Fibroblast of peridontal ligament (primary cell): ENCODE measurements around the gene TBC1D19.
"Not testable (repeated sequence)": the region's sequence is repeated elsewhere in the genome, so short reads cannot be mapped to it uniquely, and the experiment has no call there.

Experiments used
- DNase-seq: peaks from one replicate; pipeline ENCODE4 v3.0.0-alpha.2; 2010; ENCODE audit errors: extremely low read depth

Gene TBC1D19

DNA sequence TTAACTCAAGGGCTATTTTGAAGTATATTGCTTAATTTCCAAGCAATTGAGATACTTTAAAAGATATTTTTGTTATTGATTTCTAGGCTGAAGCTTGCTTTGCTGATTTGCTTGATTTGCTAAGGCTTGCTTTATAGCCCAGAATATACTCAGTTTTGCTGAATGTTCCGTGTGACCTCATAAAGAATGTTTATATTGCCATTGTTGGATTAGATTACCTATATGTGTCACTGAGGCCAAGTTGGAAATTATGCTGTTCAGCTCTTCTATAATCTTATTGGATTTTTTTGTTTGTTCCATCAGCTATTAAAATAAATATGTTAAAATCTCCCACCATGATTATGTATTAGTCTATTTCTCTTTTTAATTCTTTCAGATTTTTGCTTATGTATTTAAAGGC is 13.0 kb downstream of the TBC1D19 start:
- no peak for DNase-seq

DNA sequence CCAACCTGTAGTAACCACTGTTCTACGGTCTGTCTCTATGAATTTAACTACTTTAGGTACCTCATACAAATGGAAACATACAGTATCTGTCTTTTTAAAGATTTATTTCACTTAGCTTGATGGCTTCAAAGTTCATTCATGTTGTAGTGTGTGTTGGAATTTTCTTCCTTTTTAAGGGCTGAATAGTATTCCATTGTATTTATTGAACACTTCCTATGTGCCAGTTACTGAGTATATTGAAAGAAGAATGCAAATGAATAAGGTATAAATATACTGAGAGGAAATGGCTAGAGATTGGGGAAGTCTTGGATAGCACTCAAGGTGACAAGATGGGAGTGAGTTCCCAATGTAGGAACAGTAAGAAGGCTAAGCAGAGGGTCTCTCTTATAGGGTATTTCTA is 17.3 kb downstream of the TBC1D19 start:
- DNase-seq = no peak

DNA sequence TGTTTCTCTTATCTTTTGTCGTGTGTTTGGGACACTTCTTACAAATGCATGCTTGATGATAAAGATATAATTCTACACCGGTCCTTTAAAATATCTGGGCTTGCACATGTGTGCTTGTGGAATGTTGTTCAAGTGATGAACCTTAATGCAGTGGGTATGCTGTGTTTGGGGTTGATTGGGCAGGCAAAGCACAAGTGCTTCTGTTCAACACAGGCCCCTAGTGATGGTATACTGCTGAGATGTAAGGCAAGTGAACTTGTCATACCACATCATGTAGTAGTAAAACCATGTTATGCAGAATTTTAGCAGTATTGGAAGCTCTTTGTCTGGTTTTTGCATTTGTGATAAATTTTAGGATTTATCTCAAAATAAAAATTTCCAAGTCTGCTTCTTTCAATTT is 23.9 kb downstream of the TBC1D19 start:
- DNase-seq = no peak

DNA sequence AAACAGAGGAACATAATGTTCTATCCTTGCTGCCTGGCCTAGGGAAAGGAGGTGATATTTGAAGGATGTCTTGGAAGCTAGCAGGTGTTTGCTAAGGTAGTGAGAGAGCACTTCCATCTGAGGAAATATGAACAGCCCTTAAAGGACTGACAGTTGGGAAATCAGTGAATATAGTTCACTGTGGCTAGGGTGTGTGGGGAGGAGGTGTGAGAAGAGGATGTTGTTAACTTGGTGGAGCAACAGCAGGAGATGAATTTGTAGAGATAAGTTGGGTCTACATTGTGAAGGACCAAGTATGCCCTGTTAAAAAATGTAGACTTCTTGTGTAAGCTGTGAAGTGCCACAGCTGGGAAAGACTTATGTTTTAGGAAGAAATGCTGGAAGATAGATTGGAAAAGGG is 25.5 kb downstream of the TBC1D19 start:
- DNase-seq = no peak

DNA sequence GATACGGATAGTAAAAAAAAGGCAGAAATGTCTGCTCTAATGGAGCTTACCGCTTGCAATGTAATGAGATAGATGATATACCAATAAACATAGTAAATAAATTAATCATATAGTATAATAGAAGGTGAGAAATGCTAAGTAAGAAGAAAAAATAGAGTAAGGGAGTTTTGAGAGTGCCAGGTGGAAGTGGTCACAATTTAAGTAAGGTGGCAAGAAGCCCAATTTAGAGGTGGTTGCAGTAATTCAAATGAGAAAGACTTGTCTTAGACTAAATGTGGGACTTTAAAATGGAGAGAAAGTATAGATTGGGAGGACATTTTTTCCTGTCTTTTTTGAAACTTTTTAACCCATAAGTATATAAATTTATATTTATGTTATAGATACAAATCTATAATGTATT is 26.0 kb downstream of the TBC1D19 start:
- no peak for DNase-seq

DNA sequence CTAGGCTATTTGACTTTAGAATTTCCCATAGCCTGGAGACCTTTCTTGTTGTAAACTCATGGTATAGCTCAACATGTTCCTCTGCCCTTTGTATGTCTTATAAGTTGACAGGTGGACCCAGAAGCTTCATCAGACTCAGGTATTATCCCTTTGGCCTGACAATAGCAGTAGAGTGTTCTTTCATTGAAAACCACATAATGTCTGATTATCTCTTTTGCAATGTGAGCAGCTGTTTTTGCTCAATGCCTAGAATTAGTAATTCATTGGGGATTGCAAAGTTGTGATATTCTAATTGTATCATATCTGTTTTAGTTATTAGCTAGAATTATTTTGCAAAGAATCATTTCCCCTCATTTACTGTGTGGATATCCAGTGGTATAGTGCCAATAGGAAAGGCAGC is 27.5 kb downstream of the TBC1D19 start:
- DNase-seq = no peak

DNA sequence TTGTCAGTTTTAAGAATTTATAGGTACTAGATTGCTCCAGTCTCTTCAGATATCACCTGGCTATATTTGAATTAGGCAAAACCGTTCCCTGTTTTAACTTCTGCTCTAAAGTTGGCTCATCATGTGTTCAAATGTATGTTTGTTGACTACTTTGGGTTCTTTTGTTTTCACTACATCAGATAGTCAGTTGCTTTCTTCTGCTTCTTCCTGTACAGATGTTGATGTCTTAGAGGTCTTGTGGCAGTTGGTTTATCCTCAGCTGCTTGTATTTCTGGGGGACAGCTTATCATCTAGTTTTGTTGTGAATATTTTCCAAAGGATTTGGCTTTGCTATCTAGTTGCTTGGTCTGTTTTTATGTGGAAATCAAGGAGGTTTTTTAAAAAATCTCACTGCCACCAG is 28.0 kb downstream of the TBC1D19 start:
- DNase-seq = no peak

DNA sequence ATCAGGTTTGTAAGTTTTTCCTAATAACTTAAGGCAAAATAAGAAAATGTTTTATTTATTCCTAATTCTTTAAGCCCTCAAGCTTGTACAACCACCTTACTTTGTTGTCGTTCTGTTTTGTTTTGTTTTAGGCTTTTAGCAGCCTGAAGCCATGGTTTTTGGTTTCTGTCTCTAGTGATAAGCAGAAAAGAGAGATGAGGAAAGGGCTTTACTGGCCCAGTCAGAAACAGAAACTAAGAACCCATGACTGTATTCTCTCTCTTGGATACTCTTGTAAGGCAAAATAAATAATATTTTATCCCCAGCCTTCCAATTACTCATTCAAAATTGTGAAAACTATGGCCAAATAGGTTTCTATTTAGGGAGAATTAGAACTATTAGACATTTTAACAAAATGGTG is 29.4 kb downstream of the TBC1D19 start:
- DNase-seq = peak; percentile 46

DNA sequence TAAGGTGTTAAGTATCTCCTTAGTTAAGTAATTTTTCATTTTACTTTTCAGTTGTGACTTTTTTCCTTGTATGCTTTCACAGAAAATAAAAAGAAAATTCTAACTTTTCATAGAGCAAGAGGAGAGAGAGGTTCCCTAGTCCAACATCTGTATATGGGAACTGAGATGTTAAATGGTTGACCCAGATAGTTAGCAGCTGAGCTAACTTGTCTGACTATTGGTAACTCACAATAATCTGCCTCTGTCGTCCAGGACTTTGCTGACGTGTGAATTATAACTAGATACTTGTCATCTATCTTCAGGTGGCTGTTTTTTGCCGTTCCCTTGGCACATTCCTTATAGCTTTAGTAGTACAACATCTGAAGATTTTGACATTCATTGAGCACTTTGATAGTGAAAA is 29.9 kb downstream of the TBC1D19 start:
- no peak for DNase-seq

DNA sequence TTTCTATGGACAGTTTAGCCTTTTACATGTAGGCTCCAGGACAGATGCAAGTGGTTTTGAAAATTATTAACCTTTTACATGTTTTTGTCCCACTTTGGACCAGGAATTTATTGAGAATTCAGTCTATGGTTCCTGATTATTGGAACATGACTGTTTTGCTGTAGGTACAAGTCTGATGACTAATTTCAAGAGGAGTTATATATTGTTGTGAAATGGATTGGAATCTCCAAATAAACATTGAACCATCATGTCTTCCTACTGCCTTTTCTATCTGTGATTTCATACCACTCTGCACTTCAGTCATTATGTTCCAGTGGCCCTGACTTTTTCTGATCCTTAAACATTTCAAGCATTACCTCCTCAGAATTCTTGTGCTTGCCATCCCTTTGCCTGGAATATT is 35.9 kb downstream of the TBC1D19 start:
- peak; percentile 65 for DNase-seq

DNA sequence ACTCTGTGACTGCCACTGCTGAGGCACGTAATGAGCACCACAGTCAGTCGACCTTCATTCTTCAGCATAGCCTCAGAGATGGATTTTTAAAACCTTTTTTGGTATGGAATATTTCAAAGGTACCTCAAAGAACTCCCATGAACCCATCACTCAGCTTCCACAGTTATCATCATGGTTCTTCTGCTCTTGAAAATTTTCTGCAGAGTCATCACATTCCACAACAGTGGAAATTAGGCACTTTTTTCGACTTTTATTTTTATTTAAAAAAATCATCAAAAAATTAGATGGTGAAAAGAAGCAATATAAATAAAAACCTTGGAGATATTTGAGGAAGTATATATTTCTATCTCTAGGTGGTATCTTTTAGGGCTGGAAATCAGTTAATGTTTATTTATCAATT is 37.5 kb downstream of the TBC1D19 start:
- no peak for DNase-seq

DNA sequence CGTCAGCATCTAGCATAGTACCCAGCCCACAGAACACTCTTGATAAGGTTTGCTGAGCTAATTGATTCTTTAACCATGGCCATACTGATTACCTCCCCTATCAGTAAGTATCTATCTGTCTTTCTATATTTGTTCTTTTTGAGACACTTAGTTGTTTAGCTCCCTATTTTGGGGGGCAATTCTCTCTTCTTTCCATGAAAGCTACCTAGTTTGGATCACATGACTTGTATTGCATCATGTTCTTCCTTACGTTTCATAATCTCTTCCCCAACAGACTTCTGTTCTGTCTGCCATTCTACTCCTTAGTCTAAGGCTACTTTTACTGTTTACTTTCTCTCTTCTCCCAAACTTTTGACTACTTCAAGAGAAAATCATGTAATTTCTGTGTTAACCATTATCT is 39.0 kb downstream of the TBC1D19 start:
- no peak for DNase-seq

DNA sequence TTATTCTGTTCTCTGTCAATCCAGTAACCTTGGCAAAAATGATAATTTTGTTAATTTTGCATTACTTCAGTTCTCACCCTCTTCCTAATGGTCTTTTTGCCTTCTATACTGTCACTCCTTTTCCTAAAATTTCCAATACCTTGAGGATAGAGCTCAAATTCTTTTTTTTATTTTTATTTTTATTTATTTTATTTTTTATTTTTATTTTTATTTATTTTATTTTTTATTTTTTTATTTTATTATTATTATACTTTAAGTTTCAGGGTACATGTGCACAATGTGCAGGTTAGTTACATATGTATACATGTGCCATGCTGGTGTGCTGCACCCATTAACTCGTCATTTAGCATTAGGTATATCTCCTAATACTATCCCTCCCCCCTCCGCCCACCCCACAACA is 42.8 kb downstream of the TBC1D19 start:
- not testable (repeated sequence) for DNase-seq

DNA sequence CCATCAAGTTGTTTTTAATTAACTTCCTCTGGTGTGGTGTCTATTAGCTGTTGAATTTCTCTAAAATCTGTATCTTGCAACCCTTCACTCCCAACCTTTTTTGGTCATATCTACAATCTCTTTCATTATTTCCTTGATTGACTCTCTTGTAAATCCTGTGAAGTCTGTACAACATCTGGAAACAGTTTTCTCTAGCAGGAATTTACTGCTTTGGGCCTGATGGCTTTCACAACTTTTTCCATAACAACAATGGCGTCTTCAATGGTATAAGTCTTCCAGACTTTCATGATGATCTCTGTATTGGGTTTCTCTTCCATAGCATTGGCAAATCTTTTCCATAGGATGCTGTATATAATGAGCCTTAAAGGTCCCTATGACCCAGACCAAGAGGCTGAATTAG is 49.0 kb downstream of the TBC1D19 start:
- DNase-seq = peak; percentile 54

DNA sequence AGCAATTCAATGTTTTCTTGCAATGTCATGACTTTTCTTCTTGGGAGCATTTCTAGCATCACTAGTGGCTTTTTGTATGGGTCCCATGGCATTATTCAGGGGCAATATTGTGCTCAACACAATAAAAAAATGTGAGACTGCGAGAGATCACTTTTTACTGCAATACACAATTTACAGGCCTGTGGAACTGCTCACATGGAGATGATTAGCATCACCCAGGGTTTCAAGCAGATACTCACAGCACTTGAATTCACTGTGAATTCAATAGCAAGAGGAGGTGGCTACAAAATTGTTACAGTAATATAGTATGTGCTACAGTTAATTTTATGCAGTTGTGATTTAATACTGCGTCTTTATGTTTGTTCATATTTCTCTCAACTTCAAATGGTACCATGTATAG is 50.4 kb downstream of the TBC1D19 start:
- DNase-seq = no peak

DNA sequence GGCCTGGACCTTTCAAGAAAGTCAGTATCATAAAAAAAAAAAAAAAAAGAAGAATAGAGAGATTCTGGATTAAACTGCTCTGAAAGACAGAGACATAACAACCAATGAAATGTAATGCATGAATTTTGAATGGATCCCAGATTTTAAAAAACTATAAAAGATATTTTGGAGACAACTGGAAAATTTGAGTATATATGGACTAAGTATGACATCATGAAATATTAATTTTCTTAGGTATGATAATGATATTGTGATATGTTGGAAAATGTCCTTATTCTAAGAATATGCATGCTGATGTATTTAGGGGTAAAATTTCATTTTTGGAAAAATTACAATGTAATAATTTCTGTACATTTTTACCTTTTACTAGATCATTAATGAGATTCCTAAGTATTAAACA is 52.6 kb downstream of the TBC1D19 start:
- DNase-seq = no peak

DNA sequence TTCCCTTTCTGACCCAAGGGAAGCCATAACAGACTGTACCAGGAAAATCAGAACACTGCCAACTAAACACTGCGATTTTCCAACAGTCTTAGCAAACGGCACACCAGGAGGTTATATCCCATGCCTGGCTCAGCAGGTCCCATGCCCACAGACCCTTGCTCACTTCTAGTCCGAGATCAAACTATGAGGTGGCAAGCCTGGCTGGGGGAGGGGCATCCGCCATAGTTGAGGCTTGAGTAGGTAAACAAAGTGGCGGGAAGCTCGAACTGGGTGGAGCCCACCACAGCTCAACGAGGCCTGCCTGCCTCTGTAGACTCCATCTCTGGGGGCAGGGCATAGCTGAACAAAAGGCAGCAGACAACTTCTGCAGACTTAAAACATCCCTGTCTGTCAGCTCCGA is 56.8 kb downstream of the TBC1D19 start:
- not testable (repeated sequence) for DNase-seq

DNA sequence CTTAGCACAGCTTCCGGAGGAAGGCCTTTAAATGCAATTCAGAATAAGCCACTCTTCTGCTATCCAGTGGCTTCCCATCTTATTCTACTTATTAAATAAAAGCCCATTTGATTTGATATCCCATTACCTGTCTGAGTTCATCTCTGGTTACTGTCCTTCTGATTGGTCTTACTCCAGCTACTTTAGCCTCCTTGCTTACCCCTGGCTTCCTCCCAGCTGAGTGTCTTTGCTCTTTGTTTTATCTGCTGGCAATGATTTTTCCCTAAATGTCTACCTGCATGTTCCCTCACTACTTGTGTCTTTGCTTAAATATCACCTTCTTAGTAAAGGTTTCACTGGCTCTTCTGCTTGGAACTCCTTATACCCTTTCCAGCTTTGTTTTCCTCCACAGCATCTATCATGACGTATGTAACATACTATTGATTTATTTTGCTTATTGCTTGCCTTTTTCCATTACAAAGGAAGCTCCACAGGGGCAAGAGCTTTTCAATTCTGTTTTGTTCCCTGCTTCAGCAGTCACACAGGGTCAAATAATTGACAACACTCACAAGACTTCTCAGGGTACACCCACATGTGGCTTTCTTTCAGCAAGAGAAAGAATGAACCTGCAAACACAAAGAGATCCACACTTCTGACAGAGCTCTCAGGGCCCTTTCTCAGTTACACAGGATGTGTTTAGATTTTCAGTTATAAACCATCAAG is 63.8 kb downstream of the TBC1D19 start:
- DNase-seq = no peak

DNA sequence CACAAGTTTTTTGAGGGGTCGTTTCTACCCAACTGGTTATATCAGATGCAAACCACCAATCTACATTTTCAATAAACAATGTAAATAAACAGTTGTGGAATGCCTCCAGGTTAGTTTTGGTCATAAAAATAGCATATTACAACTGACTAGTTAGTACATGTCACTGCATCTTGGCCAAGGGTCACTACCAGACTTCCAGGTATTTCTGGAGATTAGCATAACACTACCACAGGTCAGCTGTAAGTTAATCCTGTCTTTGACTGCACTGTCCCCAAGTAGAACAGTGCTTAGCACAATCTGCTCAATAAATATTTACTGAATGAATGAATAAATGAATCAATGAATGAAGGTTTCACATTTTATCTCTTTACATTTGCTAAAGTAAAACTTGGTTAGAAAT is 64.4 kb downstream of the TBC1D19 start:
- no peak for DNase-seq

DNA sequence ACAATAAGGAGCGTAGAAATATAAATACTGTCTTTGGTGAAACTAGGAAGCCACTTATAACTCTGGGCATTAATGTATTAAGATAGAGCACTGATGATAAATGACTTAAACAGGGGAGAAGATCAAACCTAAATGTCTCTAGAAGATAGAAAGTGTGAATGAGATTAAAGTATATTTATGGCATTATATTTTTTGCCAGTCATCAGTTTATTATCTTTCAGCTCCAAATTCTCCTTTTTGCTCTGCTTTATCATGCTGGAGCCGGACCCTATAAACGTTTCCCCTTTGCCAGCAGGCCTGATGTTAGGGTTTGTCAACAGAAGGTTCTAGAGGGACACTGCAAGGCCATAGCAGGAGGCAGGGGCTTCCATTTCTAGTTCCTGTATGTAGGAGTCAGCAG is 76.4 kb downstream of the TBC1D19 start:
- no peak for DNase-seq

DNA sequence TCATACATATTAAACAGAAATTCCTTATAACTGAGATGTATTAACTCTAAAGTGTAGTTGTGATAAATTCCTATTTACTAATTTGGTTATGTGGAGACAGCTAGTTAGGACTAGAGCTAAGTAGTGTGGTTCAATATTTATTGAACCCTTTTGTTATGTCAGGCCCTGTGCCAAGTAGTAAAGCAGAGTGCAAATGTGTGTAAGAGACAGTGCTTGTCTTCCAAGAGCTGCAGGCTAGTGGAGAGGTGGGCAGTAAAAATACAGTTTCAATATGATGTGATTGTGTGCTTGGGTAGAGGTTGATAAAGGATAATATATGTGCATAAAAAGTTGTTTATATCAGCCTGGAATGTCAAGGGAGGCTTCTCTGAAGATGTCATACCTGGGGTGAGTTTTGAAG is 80.0 kb downstream of the TBC1D19 start:
- DNase-seq = no peak

DNA sequence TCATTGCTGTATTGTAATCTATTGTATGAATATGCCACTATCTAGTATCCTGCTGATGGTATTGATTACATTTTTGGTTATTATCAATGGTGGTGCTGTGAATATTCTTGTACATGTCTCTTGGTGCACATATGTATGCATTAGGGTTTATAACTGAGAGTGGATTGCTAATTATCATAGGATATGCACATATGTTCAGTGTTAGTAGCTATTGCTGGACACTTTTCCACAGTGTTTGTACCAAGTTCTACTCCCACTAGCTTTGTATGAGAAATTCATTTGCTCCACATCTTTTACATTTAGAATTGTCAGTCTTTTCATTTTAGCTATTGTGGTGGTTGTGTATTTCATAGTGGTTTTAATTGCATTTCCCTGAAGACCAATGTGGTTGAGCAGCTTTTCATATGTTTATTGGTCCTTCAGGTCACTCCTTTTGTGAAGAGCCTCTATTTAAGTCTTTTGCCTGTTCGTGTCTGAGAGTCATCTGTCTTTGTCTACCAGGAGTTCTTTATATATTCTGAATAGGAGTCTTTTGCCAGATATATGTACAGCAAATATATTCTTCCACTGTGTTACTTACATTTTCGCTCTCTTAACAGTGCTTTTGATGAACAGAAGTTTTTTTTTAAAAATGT is 87.1 kb downstream of the TBC1D19 start:
- peak; percentile 15 for DNase-seq

DNA sequence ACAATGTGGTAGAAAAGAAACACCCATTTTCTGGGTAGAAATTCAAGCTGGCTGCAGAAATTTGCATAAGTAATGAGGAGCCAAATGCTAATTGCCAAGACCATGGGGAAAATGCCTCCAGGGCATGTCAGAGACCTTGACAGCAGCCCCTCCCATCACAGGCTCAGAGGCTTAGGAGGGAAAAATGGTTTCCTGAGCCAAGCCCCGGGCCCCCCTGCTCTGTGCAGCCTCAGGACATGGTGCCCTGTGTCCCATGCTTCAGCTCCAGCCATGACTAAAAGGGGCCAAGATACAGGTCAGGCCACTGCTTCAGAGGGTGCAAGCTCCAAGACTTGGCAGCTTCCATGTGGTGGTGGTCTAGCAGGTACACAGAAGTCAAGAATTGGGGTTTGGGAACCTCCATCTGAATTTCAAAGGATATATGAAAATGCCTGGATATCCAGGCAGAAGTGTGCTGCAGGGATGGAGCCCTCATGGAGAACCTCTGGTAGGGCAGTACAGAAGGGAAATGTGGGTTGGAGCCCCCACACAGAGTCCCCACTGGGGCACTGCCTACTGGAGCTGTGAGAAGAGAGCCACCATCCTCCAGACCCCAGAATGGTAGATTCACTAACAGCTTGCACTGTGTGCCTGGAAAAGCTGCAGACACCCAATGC is 95.3 kb downstream of the TBC1D19 start:
- DNase-seq = not testable (repeated sequence)
